ENCODE results near the gene PIK3AP1.
"Not testable (repeated sequence)": the region's sequence is repeated elsewhere in the genome, so short reads cannot be mapped to it uniquely, and the experiment has no call there.

The PIK3AP1 gene

GRCh38 chr10:96764425-96765060, 44.2 kb upstream of the PIK3AP1 start:
- Histone ChIP-seq H3K4me1 (ENCODE audit: insufficient read depth, poor library complexity, severe bottlenecking) (no peaks in the 10 kb centered on the region), H3K9me3 (ENCODE audit: severe bottlenecking) (no peaks in the 10 kb centered on the region), H3K36me3 (ENCODE audit: low read depth) (no peaks in the 10 kb centered on the region), H3K27ac (ENCODE audit: poor library complexity, severe bottlenecking) (no peak overlapping the region), H3K27me3 (ENCODE audit: insufficient read depth, poor library complexity, severe bottlenecking) (no peaks in the 10 kb centered on the region), H3K4me3 (ENCODE audit: severe bottlenecking) (no peak overlapping the region)
- DNase-seq (ENCODE audit: low spot score): no peak
- TF ChIP-seq CTCF (IDR thresholded peaks at IDR 0.05; ENCODE audit: poor library complexity, severe bottlenecking): no peak
- ATAC-seq (ENCODE audit: low read depth): no peak

- ATAC-seq (ENCODE audit: low read depth) (no peak), DNase-seq (ENCODE audit: low spot score) (no peak)
- Histone ChIP-seq H3K4me1 (ENCODE audit: insufficient read depth, poor library complexity, severe bottlenecking) (no peaks in the 10 kb centered on the region), H3K36me3 (ENCODE audit: low read depth) (no peaks in the 10 kb centered on the region), H3K9me3 (ENCODE audit: severe bottlenecking) (no peaks in the 10 kb centered on the region), H3K27ac (ENCODE audit: poor library complexity, severe bottlenecking) (no peak overlapping the region), H3K4me3 (ENCODE audit: severe bottlenecking) (no peak overlapping the region), H3K27me3 (ENCODE audit: insufficient read depth, poor library complexity, severe bottlenecking) (no peaks in the 10 kb centered on the region)
- no peak for TF ChIP-seq CTCF (IDR thresholded peaks at IDR 0.05; ENCODE audit: poor library complexity, severe bottlenecking)
Observed at GRCh38 chr10:96758423-96758822, 38.1 kb upstream of the PIK3AP1 start.

- no peaks in the 10 kb centered on the region for H3K27me3 ChIP-seq (ENCODE audit: insufficient read depth, poor library complexity, severe bottlenecking)
- no peaks in the 10 kb centered on the region for H3K9me3 ChIP-seq (ENCODE audit: severe bottlenecking)
- H3K4me3 ChIP-seq (ENCODE audit: severe bottlenecking): no peak overlapping the region
- TF ChIP-seq CTCF (IDR thresholded peaks at IDR 0.05; ENCODE audit: poor library complexity, severe bottlenecking): no peak
- no peak overlapping the region for H3K27ac ChIP-seq (ENCODE audit: poor library complexity, severe bottlenecking)
- DNase-seq (ENCODE audit: low spot score): no peak
- no peaks in the 10 kb centered on the region for H3K4me1 ChIP-seq (ENCODE audit: insufficient read depth, poor library complexity, severe bottlenecking)
- H3K36me3 ChIP-seq (ENCODE audit: low read depth): no peaks in the 10 kb centered on the region
- ATAC-seq (ENCODE audit: low read depth): no peak
Observed at GRCh38 chr10:96756111-96756903, 36.0 kb upstream of the PIK3AP1 start.

- no peak for TF ChIP-seq CTCF (IDR thresholded peaks at IDR 0.05; ENCODE audit: poor library complexity, severe bottlenecking)
- ATAC-seq (ENCODE audit: low read depth) (no peak), DNase-seq (ENCODE audit: low spot score) (no peak)
- H3K4me3 ChIP-seq (ENCODE audit: severe bottlenecking): no peak overlapping the region
- H3K36me3 ChIP-seq (ENCODE audit: low read depth): no peaks in the 10 kb centered on the region
- H3K27me3 ChIP-seq (ENCODE audit: insufficient read depth, poor library complexity, severe bottlenecking): no peaks in the 10 kb centered on the region
- no peaks in the 10 kb centered on the region for H3K4me1 ChIP-seq (ENCODE audit: insufficient read depth, poor library complexity, severe bottlenecking)
- no peaks in the 10 kb centered on the region for H3K9me3 ChIP-seq (ENCODE audit: severe bottlenecking)
- no peak overlapping the region for H3K27ac ChIP-seq (ENCODE audit: poor library complexity, severe bottlenecking)
Observed at GRCh38 chr10:96753956-96754355, 33.6 kb upstream of the PIK3AP1 start.

- Histone ChIP-seq H3K4me3 (ENCODE audit: severe bottlenecking) (no peak overlapping the region), H3K9me3 (ENCODE audit: severe bottlenecking) (no peaks in the 10 kb centered on the region), H3K27ac (ENCODE audit: poor library complexity, severe bottlenecking) (no peak overlapping the region), H3K4me1 (ENCODE audit: insufficient read depth, poor library complexity, severe bottlenecking) (no peaks in the 10 kb centered on the region), H3K36me3 (ENCODE audit: low read depth) (no peaks in the 10 kb centered on the region), H3K27me3 (ENCODE audit: insufficient read depth, poor library complexity, severe bottlenecking) (no peaks in the 10 kb centered on the region)
- no peak for ATAC-seq (ENCODE audit: low read depth)
- no peak for DNase-seq (ENCODE audit: low spot score)
- TF ChIP-seq CTCF (IDR thresholded peaks at IDR 0.05; ENCODE audit: poor library complexity, severe bottlenecking): no peak
Observed at GRCh38 chr10:96752375-96752774, 32.1 kb upstream of the PIK3AP1 start.

- not testable (repeated sequence) for H3K9me3 ChIP-seq (ENCODE audit: severe bottlenecking); H3K27me3 ChIP-seq (ENCODE audit: insufficient read depth, poor library complexity, severe bottlenecking); H3K4me1 ChIP-seq (ENCODE audit: insufficient read depth, poor library complexity, severe bottlenecking); H3K36me3 ChIP-seq (ENCODE audit: low read depth); ATAC-seq (ENCODE audit: low read depth); DNase-seq (ENCODE audit: low spot score); H3K4me3 ChIP-seq (ENCODE audit: severe bottlenecking); H3K27ac ChIP-seq (ENCODE audit: poor library complexity, severe bottlenecking)
Observed at GRCh38 chr10:96750316-96750715, 30.0 kb upstream of the PIK3AP1 start.
